HCT116 (cell line): ENCODE data around the gene HAPLN3. TPM values are rescaled to one million over a fixed set of nuclear protein-coding genes. Genes with fewer than 3 reads are reported as not detected.

Experiments used
- ATAC-seq: fragments of 200-7000 bp; cut with Tn5 transposase; 2 replicates; pipeline ENCODE4 v1.9.1; 2020; ENCODE audit warnings: mild to moderate bottlenecking, moderate library complexity
- BruUV-seq: library from RNA; stranded (reverse); fragments of 400-500 nt; replicated peaks from 2 replicates; lab custom pipeline; 2021; lab: Mats Ljungman, UMichigan
- CTCF ChIA-PET: fragments of 300-600 bp; sonication (Branson Sonifier 250); formaldehyde crosslinking; loops from one replicate; lab custom pipeline; 2021; ENCODE audit warnings: antibody characterized with exemption; lab: Charles Lee
- POLR2A ChIA-PET: fragments of 300-600, 350-600 bp; sonication (Branson Sonifier 250); formaldehyde crosslinking; loops from one replicate; lab custom pipeline; 2021; ENCODE audit warnings: antibody characterized with exemption; lab: Charles Lee
- RAD21 ChIA-PET, 2 experiments: fragments of 300-600 bp; sonication (Branson Sonifier 250); formaldehyde crosslinking; loops; one replicate each; lab custom pipeline; 2023; ENCODE audit warnings: low total read pairs in 2 of 2; ENCODE audit not compliant: uncharacterized antibody in 2 of 2, unreplicated experiment in 2 of 2, low non-redundant PET in 1 of 2; lab: Charles Lee
- DNase-seq: peaks from one replicate; pipeline ENCODE4 v3.0.0-alpha.2; 2010; ENCODE audit warnings: low read depth, low spot score
- H2AFZ ChIP-seq: fragments of 200-600 bp; shearing (Covaris generic), sonication (generic); 2 replicates; pipeline ENCODE4 v1.6.1; 2017; ENCODE audit warnings: low read depth, mixed run types, mixed read lengths, antibody characterized with exemption, low read length; ENCODE audit not compliant: poor library complexity, severe bottlenecking
- H3K27ac ChIP-seq: 2 replicates; pipeline ENCODE4 v1.5.1; 2012; ENCODE audit warnings: low read depth, low read length
- H3K27me3 ChIP-seq: fragments of 200-600 bp; sonication (generic); 2 replicates; pipeline ENCODE4 v1.6.1; 2016; ENCODE audit warnings: mixed run types, low read length, mixed read lengths; ENCODE audit not compliant: insufficient read depth
- H3K36me3 ChIP-seq, 2 experiments: fragments of 200-500 bp in 1 of 2; fragments of 200-600 bp in 1 of 2; sonication (Bioruptor generic) in 1 of 2; sonication (generic) in 1 of 2; 2 replicates each; pipeline versions ENCODE4 v1.5.1 to v1.6.1; 2014 to 2016; ENCODE audit warnings: low read length in 2 of 2, inconsistent platforms in 1 of 2, mixed read lengths in 1 of 2, mixed run types in 1 of 2; ENCODE audit not compliant: insufficient read depth in 2 of 2, control insufficient read depth in 1 of 2
- H3K4me1 ChIP-seq, 2 experiments: fragments of 200-600 bp in 1 of 2; sonication (generic) in 1 of 2; 2 replicates each; pipeline versions ENCODE4 v1.5.1 to v1.6.1; 2012 to 2017; ENCODE audit warnings: low read length in 2 of 2, inconsistent platforms in 1 of 2, mild to moderate bottlenecking in 1 of 2, mixed read lengths in 1 of 2, mixed run types in 1 of 2, moderate library complexity in 1 of 2; ENCODE audit not compliant: insufficient read depth in 2 of 2, control insufficient read depth in 1 of 2
- H3K4me2 ChIP-seq: fragments of 200-600 bp; sonication (generic); 2 replicates; pipeline ENCODE4 v1.6.1; 2017; ENCODE audit warnings: mixed run types, low read length, mixed read lengths
- H3K4me3 ChIP-seq, 2 experiments: fragments of 200-600 bp in 1 of 2; sonication (generic) in 1 of 2; replicated peaks in 1 of 2; 2 replicates each; pipeline ENCODE4 v1.5.1; 2011 to 2016; ENCODE audit warnings: low read length in 2 of 2, control low read depth in 1 of 2, low read depth in 1 of 2, mild to moderate bottlenecking in 1 of 2, mixed read lengths in 1 of 2, mixed run types in 1 of 2
- H3K79me2 ChIP-seq: fragments of 200-600 bp; sonication (generic); 2 replicates; pipeline ENCODE4 v1.6.1; 2017; ENCODE audit warnings: mild to moderate bottlenecking, mixed run types, low read length, moderate library complexity, mixed read lengths; ENCODE audit not compliant: insufficient read depth
- H3K9ac ChIP-seq: fragments of 200-600 bp; sonication (generic); 2 replicates; pipeline ENCODE4 v1.6.1; 2016; ENCODE audit warnings: low read length, mixed read lengths
- H3K9me2 ChIP-seq: fragments of 200-600 bp; sonication (generic), shearing (Covaris generic); 2 replicates; pipeline ENCODE4 v1.6.1; 2017; ENCODE audit warnings: mixed run types, mild to moderate bottlenecking, moderate library complexity; ENCODE audit not compliant: insufficient read depth
- H3K9me3 ChIP-seq, 2 experiments: fragments of 200-500 bp in 1 of 2; fragments of 200-600 bp in 1 of 2; sonication (Bioruptor generic) in 1 of 2; sonication (generic) in 1 of 2; 2 replicates each; pipeline ENCODE4 v1.6.1; 2014 to 2017; ENCODE audit warnings: low read length in 2 of 2, mixed read lengths in 2 of 2, inconsistent platforms in 1 of 2, low read depth in 1 of 2, mild to moderate bottlenecking in 1 of 2, mixed run types in 1 of 2, moderate library complexity in 1 of 2; ENCODE audit not compliant: control insufficient read depth in 1 of 2, insufficient read depth in 1 of 2
- H4K20me1 ChIP-seq: fragments of 200-600 bp; sonication (generic), shearing (Covaris generic); 2 replicates; pipeline ENCODE4 v1.6.1; 2017; ENCODE audit warnings: mixed run types, mild to moderate bottlenecking, moderate library complexity; ENCODE audit not compliant: insufficient read depth
- EZH2phosphoT487 ChIP-seq: fragments of 200-600 bp; IDR thresholded peaks from 2 replicates; pipeline ENCODE4 v1.6.1; 2018; ENCODE audit warnings: antibody characterized with exemption, borderline replicate concordance
- FOSL1 ChIP-seq: IDR thresholded peaks from 2 replicates; pipeline ENCODE4 v1.6.1; 2012; ENCODE audit warnings: low read depth
- SP1 ChIP-seq: IDR thresholded peaks from 2 replicates; pipeline ENCODE4 v1.6.1; 2012; ENCODE audit warnings: low read depth
- ZNF274 ChIP-seq: fragments of 200-500 bp; sonication (Bioruptor generic); IDR thresholded peaks from 2 replicates; pipeline ENCODE4 v1.6.1; 2014; ENCODE audit warnings: mild to moderate bottlenecking, low read depth, low read length, inconsistent platforms
- intact Hi-C: fragments of 100-400 bp; cut with micrococcal nuclease; formaldehyde crosslinking; loops from 2 replicates; pipeline ENCODE4 v1.10.0; 2022
- total RNA-seq: library from RNA; stranded (reverse); gene quantifications from one replicate; pipeline ENCODE4 v1.2.1, GENCODE V29; 2021; ENCODE audit not compliant: unreplicated experiment

HAPLN3 gene
- total RNA-seq, 1 experiment from 2014 or later, result 10.9 TPM

DNA sequence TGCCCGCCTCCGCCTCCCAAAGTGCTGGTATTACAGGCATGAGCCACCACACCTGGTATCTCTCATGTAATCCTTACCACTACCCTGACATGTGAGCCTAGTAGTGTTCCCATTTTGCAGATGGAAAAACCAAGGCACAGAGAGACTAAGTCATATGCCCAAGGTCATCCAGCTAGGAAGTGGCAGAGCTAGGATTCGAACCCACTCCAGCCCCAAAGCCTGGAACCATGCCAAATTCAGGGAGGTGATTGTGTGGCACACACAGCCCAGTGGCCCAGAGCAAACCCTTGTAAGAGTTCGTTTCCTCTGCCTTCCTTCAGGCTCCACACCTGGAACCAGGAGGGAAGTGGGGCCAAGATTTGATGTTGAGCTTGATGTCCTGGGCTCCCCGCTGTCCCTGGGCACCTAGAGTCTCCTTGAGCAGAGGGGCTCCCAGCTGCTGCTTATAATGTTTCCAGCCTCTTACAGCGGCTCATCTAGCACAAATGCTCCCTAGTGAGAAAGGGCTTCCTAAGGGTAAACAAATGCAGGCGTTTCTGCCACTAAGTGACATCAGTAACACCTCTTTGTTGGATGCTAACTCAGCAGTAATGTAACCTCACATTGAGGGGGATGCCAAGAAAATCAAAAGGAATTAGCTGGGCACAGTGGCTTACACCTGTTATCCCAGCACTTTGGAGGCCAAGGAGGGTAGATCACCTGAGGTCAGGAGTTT is 3.6 kb downstream of the HAPLN3 start:
- Histone ChIP-seq H3K4me2 (no peak overlapping the region), H3K27ac (no peak overlapping the region), H3K4me3 (no peak overlapping the region), H3K9me2 (no peaks in the 10 kb centered on the region), H4K20me1 (no peaks in the 10 kb centered on the region), H3K79me2 (no peaks in the 10 kb centered on the region), H3K36me3 (no peaks in the 10 kb centered on the region), H2AFZ (no peak overlapping the region), H3K9ac (no peak overlapping the region), H3K9me3 (no peaks in the 10 kb centered on the region), H3K4me1 (peaks cover 7 to 22% of the 10 kb centered on the region in 2 experiments), H3K27me3 (no peaks in the 10 kb centered on the region)
- intact Hi-C loops, result loop anchor here (5.0 kb wide), 1 partner anchor 236 kb away; no protein-coding TSS in a partner anchor
- POLR2A ChIA-PET, result no interaction called here
- DNase-seq, result no peak
- BruUV-seq, result no TSS peak
- ATAC-seq, result no peak
- RAD21 ChIA-PET, result no interaction called here
- CTCF ChIA-PET, result interaction anchor here (1.0 to 2.5 kb wide), 4 partner anchors 13 to 286 kb away, joined by 3 to 9 read pairs (median 3); no protein-coding TSS in a partner anchor
- no peak for TF ChIP-seq ZNF274

DNA sequence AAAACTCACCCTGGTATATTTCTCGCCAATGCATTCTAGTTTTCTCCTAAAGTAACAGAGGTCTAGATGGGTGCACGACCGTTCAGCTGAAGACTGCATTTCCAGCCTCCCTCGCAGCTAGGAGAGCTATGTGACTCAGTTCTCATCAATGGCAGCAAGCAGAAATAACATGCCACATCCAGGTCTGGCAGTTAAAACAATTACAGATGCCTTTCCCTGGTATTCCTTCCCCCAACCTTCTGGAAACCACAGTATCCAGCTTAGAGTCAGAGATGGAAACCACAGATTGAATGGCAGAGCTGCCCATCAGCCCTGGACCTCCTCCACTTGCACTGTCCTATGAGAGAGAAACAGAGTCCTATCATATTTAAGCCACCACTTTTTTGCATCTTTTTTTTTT is 4.8 kb downstream of the HAPLN3 start:
- no peak overlapping the region for H2AFZ ChIP-seq
- DNase-seq (no peak), ATAC-seq (no peak)
- TF ChIP-seq SP1 (no peak), EZH2phosphoT487 (no peak), FOSL1 (no peak)
- ChIA-PET CTCF (interaction anchor here (1.2 to 1.8 kb wide), 2 partner anchors 12 to 234 kb away, joined by 3 read pairs; no protein-coding TSS in a partner anchor), RAD21 (no interaction called here), POLR2A (no interaction called here)
- no TSS peak for BruUV-seq
- no peak overlapping the region for H3K9ac ChIP-seq
- no peak overlapping the region for H3K4me3 ChIP-seq
- H3K9me3 ChIP-seq, result no peaks in the 10 kb centered on the region
- intact Hi-C loops, result loop anchor here (5.0 kb wide), 1 partner anchor 237 kb away; no protein-coding TSS in a partner anchor
- H3K9me2 ChIP-seq, result no peaks in the 10 kb centered on the region
- H3K27me3 ChIP-seq, result no peaks in the 10 kb centered on the region
- H3K79me2 ChIP-seq, result no peaks in the 10 kb centered on the region
- no peaks in the 10 kb centered on the region for H3K36me3 ChIP-seq
- H3K27ac ChIP-seq, result no peak overlapping the region
- H4K20me1 ChIP-seq, result no peaks in the 10 kb centered on the region
- peaks cover 4 to 17% of the 10 kb centered on the region in 2 experiments for H3K4me1 ChIP-seq
- H3K4me2 ChIP-seq, result no peak overlapping the region
